Measurements from ENCODE around the gene PIK3R5.

Gene PIK3R5

GRCh38 chr17:8894673-8895578, 70.6 kb downstream of the PIK3R5 start:
- DNase-seq (ENCODE audit: low spot score) = peak; percentile 8

- DNase-seq (ENCODE audit: low spot score) = no peak
Measured at GRCh38 chr17:8894202-8894671, 71.3 kb downstream of the PIK3R5 start.

- DNase-seq (ENCODE audit: low spot score) = no peak
Measured at GRCh38 chr17:8893621-8894201, 71.8 kb downstream of the PIK3R5 start.

- DNase-seq (ENCODE audit: low spot score) = no peak
Measured at GRCh38 chr17:8893059-8893458, 72.4 kb downstream of the PIK3R5 start.

DNA sequence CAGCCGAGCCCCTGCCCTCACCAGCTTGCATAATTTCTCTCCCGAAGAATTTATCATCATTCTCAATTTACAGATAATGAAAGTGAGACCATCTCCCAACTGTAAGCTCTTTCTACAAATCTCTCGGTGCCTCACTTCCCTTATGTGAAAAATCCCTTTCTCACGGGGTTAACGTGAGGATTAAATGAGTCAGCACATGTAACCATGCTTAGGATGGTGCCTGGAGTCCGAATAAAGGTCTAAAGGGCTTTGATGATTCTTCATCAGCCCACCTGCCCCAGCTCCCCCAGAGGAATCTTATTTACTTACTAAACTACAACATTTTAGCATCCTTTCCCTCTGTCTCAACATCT, 73.2 kb downstream of the PIK3R5 start:
- no peak for DNase-seq (ENCODE audit: low spot score)

- DNase-seq (ENCODE audit: low spot score) = no peak
Measured at GRCh38 chr17:8890671-8891070, 74.8 kb downstream of the PIK3R5 start.

DNA sequence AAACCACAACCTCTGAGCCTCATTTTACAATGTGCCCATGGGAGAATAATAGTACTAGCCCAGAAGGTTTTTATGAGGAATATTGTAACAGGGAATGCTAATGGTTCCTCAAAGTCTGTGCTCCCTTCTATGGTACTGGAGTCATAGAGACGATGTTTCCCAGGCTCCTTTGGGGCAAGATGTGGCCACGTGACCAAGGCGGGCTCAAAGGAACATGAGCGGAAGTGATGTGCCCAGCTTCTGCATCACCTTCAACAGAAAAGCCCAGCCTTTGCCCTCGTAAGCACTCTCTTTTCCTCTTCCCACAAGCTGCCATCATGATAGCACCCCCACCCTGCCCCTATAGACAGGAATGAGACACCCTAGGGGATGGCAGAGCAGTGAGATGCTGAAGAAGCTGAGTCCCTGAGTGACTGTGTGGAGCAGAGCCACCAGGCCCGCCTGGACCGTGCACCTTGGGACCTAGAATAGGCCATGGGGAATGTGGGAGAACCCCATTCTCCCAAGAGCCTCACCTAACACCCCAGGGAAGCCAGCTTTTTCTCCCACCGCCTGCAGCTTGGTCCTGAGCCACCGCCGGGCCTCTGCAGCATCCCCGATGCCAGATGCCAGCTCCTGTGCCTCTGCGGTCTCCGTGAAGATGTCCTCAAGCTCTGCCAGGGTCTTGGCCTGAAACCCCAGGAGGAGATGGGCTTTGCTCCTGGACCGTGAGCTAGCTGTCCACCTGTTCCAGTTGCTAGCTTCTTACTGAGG, 75.9 kb downstream of the PIK3R5 start:
- DNase-seq (ENCODE audit: low spot score) = no peak

- DNase-seq (ENCODE audit: low spot score) = no peak
Measured at GRCh38 chr17:8888704-8889302, 76.7 kb downstream of the PIK3R5 start.

GRCh38 chr17:8887834-8888703, 77.4 kb downstream of the PIK3R5 start:
- DNase-seq (ENCODE audit: low spot score) = no peak

DNA sequence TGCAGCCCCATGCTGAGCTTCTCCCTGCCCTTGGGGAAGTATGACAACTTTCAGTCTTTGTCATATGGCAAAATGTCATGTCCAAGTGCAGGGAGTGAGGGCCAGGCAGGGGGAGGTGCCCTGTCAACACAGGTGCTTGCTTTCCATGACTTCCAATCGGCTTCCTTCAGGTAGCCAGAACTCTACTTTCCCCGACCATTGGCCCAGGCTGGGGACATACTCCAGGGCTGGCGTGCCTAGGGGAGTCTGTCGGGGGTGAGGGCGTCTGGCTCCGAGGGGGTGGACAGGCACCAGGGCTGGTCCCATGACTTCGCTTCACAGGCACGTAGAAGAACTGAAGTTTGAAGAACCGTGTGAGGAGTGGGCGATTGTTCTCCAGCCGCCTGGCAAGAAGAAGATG, 78.2 kb downstream of the PIK3R5 start:
- no peak for DNase-seq (ENCODE audit: low spot score)

DNA sequence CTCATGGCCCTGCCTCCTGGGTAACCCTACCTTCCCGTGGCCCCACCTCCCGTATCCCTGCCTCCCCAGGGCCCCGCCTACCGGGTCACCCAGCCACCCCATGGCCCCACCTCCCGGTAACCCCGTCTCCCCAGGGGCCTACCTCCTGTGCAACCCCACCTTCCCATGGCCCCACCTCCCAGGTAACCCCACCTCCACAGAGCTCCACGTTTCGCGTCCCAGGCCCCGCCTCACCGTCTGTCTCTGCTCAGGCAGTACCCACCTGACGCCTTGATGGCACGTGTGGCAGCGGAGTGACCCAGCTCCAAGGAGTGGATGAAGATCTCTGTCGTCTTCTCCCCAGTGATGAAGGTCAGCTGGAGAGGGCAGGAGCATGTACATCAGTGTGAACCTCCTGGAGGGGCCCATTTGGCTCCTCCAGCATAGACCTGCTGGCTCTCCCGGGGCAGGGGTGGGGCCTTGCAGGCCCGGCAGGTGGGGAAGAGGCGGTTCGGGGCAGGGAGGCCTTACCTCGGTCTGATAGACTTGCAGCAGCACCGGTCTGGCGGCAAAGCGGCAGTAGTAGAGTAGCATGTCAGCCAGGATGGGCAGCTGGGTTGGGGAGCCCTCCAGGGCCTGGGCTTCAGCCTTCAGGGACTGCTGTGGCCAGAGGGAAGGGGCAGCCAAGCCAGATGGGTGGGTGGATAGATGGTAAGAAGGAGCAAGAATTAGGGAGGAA, 79.4 kb downstream of the PIK3R5 start:
- no peak for DNase-seq (ENCODE audit: low spot score)

DNA sequence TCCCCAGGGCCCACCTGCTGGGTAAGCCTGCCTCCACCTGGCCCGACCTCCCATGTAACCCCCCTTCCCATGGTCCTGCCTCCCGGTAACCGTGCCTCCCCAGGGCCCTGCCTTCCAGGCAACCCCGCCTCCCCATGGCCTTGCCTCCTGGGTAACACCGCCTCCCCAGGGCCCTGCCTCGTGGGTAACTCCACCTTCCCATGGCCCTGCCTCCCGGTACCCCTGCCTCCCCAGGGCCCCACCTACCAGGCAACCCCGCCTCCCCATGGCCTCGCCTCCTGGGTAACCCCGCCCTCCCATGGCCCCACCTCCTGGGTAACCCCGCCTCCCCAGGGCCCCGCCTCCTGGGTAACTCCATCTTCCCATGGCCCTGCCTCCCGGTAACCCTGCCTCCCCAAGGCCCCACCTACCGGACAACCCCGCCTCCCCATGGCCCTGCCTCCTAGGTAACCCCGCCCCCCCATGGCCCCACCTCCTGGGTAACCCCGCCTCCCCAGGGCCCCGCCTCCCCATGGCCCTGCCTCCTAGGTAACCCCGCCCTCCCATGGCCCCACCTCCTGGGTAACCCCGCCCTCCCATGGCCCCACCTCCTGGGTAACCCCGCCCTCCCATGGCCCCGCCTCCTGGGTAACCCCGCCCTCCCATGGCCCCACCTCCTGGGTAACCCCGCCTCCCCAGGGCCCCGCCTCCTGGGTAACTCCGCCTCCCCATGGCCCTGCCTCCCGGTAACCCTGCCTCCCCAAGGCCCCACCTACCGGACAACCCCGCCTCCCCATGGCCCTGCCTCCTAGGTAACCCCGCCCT, 80.1 kb downstream of the PIK3R5 start:
- peak; percentile 29 for DNase-seq (ENCODE audit: low spot score)

DNA sequence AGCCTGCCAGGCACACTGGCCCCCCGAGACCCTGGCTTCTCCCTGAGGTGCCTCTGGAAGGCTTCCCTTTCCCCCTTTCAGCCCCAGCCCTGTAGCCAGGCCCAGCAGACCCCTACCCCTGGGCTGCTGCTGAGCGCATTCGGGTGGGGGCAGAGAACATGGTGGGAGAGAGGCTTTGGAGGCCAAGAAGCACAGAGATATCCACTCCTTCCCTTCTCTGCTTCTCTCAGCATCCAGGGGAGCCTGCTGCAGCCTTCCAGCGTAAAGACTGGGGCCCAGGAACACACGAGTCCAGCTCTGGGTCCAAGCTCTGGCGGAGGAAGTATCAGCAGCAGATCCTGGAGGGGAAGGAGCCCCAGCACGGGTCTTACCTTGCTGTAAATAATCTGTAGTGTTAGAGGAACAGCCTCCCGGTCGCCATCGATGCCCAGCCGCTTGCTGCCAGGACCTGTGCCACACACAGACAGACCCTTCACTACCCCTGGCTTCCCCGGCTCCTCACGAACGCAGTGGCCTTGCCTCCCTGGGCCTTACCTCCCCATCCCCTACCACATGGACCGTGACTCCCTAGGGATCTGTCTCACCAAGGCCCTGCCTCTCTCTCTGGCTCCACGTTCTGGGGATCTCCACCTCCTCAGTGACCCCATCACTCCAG, 81.0 kb downstream of the PIK3R5 start:
- DNase-seq (ENCODE audit: low spot score) = no peak

DNA sequence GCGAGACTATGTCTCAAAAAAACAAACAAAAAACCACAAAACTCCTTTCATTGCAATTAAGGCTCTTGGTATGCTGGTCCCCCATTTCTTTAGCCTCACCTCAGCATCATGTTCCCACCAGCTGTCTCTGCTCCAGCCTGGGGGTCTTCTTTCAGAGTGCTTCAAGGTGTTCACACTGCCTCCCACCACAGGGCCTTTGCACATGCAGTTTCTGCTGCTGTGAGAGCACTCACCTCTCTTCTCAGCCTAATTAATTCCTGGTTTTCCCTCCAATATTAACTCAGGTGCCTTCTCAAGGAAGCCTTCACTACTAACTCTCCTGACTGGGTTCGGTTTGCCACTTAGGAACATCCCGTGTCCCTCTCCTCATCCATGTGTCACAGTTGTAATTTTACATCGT, 82.2 kb downstream of the PIK3R5 start:
- no peak for DNase-seq (ENCODE audit: low spot score)

GRCh38 chr17:8881606-8882005, 83.9 kb downstream of the PIK3R5 start:
- no peak for DNase-seq (ENCODE audit: low spot score)

- DNase-seq (ENCODE audit: low spot score) = no peak
Measured at GRCh38 chr17:8880466-8880865, 85.0 kb downstream of the PIK3R5 start.

DNA sequence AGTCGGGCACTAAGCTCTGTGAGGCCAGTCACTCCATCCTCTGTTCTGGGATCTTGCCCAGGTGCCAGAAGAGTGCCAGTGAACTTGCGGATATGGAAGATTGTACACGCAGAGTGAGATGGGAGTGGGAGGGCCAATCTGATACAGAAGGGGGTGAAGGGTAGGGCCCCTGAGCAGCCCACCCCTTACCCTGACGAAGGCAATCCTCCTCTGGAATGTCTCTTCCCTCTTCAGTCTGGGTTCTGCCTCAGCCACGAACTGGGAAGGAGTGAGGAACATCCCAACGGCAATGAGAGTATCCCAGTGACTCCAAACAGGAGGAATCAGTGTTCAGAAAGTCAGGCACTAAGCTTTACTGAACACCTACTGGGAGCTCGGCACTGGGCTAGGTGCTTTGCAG, 86.1 kb downstream of the PIK3R5 start:
- DNase-seq (ENCODE audit: low spot score) = no peak

DNA sequence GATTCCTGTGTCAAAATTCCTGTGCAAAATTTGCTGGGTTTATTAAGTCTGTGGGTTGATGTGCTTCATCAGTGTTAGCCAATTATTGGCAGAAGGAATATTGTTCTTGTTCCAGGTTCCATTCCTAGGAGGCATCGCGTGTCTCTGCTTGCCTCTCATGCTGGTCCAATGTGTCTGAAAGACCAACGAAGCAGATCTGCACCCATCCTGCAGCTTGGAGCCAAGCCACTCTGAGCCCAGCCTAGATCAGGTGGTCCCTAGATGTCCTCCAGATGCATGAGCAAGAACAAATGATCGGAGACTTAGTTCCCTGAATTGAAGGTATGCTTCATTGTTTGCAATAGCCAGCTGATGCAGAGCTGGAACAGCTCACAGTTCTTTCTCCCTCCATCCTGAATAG, 87.5 kb downstream of the PIK3R5 start:
- no peak for DNase-seq (ENCODE audit: low spot score)

DNA sequence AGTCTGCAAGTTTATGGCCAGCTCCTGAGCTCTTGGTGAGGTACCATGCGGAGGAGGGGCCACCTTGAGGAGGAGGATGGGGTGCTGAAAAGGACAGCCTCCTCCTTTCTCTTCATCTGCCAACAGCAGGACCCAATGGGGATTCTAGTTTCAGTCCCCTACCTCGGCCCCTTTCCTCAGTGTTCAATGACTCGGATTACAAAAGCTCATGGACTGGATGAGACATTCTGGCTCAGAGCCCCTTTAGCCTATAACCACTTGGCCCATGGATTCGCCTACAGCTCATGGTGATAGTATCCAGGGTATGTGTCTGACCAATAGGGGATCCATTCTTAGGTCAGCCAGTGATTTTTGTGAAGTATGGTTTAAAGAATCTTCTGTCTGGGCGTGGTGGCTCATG, 89.5 kb downstream of the PIK3R5 start:
- DNase-seq (ENCODE audit: low spot score) = no peak

Measured in hematopoietic multipotent progenitor cell treated with erythropoietin and hydrocortisone succinate and interleukin-3 and kit ligand, for 17 days (in vitro differentiated cells).